GM18498 (cell line): ENCODE data around the gene STK17A.
"Not testable (repeated sequence)": the region's sequence is repeated elsewhere in the genome, so short reads cannot be mapped to it uniquely, and the experiment has no call there.

Experiments
- ATAC-seq: cut with Tn5 transposase; IDR thresholded peaks from one replicate; pipeline ENCODE4 v1.9.1; 2021; ENCODE audit warnings: mild to moderate bottlenecking, moderate library complexity; ENCODE audit not compliant: unreplicated experiment

STK17A gene

DNA sequence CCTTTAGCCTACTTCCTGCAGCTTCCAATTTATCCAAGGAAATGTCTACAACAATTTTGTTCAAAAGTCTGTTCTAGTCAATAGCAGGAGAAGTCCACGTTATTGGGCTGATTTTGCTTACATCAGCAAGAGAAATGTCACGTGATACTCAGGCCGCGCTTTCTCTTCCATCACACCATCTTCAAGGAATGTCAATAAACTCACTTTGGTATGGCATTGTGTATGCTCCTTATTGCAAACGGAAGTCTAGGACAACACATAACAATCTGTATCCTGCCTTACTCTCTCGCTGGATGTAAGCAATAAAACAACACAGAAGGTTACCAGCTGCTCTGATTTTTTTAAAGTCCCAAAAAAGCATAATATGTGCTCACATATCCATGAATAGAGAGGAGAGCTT lies 17.1 kb upstream of the STK17A start:
- ATAC-seq: no peak

DNA sequence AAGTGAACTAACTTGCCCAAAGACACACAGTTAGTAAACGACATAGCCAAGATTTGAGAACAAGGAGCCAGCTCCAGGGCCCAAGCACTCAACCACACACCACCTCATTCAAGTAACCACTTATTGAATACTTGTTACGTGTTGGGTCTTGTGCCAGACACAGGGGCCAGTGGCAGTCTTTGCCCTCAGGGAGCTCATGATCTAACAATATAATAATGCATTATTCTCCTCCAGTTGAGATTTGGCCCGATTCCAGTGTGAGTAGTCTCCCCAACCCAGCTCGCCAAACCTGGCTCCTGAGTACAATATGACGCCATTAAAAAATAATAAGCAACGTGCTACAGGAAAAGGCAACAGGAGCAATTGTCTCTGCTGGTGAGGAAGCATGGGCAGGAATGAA lies 14.4 kb upstream of the STK17A start:
- no peak for ATAC-seq

DNA sequence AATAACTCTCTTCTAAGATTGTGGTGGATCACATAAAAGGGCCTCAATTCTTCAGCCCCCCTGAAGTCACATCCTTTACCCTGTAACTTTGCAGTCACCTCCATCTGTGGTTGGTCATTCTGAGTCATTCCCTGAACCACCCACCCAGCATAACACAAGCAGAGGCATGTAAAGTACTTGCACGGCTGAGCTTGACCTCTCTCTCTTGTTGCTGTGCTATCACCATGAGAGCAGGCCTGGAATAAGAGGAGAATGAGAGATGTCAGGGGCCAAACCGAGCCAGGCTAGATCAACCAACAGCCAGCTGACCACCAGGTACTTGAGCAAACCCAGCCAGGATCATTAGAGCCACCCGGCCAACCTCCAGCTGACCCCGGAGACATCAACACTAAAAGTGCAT lies 13.5 kb upstream of the STK17A start:
- peak; percentile 68 for ATAC-seq

DNA sequence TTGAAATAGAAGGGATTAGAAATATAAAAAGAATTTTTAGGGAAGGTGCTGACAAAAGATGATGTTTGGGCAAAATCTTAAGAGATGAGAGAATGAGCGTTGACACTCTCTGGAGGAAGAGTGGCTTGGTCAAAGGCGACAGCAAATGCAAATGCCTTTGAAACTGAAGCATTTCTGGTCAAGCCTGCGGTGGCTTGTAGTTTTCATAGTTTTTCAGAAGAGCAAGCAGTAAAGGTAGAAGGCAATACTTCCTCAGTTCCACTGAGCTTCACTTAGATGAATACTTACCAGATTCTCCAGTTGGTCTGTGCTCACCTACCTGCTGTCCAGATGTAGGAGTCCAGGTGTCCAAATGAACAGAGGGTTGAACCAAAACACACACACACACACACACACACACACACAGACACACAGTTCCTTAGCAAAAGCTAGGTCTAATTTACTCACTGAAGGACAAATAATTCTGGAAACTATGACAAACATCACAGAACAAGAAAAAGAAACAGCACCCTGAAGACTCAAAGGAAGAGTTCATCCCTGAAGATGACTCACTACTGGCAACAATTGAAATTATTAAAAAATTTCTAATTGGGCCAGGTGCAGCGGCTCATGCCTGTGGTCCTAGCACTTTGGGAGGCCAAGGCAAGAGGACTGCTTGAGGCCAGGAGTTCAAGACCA lies 12.1 kb upstream of the STK17A start:
- peak; percentile 82 for ATAC-seq

DNA sequence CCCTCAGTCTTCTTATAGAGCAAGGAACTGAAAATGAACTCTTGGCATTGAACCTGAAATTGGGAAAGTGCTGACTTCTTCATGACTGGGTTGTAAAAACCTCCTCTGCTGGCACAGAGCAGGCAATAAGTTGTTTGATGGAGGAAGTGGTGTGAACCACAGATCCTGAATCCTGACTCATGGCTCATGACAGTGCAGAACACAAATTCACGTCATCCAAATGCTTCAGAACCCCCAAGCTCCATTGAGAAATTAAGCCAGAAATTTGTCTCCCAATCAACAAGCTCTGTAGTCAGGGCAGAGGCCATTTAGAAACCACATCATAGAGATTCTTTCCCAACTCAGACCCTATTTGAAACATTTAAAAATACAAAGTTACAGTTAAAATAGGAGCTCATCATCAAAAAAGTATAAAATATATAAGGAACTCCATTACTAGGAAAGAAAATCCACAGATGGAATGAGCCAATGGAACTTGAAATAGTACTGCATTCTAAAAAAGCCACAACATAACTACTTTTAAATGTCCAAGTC lies 10.3 kb upstream of the STK17A start:
- ATAC-seq: peak; percentile 37

DNA sequence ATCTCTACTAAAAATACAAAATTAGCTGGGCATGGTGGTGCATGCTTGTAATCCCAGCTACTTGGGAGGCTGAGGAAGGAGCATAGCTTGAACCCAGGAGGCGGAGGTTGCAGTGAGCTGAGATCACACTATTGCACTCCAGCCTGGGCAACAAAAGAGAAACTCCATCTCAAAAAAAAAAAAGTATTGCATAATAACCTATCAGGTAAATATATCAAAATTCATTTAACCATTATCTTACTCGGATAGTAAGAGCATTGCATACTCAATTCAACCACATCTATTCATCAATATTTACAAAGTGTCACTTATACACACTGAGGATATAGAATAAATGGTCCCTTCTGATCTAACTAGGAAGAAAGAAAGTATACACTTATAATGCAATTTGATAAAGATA lies 9.1 kb upstream of the STK17A start:
- ATAC-seq: not testable (repeated sequence)

DNA sequence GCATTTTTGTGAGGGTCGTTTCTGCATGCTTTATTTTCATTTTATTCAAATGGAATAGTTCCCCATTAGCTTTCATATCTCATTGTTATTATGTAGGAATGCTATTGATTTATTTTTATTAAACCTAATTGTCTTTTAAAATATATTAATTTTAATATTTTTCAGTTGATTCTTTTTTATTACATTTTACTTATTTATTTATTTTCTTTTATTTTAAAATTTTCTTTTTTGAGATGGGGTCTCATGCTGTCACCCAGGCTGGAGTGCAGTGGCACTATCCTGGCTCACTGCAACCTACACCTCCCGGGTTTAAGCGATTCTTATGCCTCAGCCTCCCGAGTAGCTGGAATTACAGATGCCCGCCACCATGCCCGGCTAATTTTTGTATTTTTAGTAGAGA lies 7.4 kb upstream of the STK17A start:
- ATAC-seq: no peak

DNA sequence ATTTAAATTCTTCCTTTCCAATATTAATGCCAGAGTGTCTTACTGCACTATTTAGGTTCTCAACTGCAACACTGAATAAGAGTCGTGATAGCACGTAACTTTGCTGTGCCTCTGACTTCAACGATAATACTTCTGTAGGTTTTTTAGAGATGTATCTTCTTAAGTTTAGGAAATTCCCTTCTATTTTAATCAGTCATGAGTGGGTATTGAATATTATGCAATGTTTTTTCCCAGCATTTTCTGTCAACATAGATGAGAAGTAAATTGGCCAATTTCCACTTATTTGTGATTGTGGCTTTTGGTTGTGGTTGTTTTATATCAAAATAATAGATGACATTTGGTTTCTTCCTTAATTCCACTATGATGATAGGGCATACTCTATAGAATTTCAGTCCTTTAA lies 6.7 kb upstream of the STK17A start:
- ATAC-seq: no peak

DNA sequence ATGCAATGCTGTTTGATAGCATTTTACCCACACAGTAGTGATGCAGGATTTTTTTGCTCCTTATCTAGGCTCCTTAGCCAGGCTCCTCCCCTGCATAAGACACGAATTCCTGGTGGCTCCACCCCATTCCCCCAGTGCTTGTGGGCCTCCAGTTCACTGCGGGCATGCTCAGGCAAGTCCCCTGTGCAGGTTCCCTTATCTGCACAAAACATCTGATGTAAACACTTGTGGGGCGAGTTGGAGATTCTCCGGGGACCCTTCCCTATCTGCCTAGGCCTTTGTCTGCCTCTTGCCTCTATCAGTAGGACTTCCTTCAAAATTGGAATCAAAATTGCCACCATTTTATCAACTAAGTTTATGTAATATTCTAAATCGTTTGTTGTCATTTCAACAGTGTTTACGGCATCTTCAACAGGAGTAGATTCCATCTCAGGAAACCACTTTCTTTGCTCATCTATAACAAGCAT lies 5.4 kb upstream of the STK17A start:
- ATAC-seq: no peak

DNA sequence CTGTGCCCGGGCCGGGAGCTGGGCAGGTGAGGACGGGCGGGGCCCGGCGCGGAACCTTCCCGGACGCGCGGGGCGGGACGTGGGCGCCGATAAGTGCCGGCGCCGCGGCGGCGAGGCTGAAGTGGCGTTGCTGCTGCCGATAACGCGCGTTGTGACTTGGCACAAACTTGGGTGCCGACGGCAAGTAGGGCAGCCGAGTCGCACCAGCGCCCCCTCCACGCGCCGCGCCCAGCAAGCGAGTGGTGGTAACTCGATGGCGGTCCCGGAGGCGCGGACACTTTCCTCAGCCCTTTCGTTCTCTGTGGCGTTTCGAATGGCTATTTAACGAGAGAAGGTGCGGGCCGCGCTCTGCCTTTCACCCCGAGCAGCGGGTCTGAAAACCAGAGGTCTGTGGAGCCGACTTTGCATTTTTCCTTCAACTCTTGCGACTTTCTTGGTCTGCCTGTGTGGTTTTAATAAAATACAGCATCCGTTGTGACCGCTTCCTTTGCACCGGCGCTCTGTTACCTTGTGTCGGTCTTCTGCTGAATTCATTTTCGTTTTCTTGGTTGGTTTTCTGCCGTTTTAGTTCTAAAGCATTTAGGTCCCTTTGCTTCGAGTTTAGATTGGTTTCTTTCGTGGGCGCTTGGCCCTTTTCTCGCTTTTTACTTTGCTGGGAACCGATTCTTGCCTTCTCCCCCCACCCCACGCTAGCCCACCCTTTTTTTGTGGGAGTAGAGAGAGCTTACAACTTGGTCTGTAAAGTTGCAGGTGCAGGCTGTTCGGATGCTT lies 701 bp downstream of the STK17A start:
- ATAC-seq: peak; percentile 24

DNA sequence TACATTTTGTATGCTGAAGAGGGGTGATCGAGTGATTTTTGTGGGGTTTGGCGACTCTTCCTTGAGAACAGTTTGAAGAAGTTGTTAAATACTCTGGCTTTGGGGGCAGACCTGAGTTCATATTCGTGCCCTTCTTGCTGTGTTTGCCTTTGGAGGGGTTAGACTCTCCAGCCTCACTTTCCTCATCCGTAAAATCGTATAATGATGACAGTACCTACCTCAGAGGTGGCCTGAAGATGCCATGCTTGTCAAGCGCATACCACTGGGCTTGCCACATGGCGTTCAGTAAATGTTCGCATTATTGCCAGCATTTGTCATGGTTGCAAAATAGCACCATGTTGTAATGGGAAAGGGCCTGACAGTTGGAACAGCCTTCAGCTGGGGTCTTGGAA lies 1.3 kb downstream of the STK17A start:
- no peak for ATAC-seq

DNA sequence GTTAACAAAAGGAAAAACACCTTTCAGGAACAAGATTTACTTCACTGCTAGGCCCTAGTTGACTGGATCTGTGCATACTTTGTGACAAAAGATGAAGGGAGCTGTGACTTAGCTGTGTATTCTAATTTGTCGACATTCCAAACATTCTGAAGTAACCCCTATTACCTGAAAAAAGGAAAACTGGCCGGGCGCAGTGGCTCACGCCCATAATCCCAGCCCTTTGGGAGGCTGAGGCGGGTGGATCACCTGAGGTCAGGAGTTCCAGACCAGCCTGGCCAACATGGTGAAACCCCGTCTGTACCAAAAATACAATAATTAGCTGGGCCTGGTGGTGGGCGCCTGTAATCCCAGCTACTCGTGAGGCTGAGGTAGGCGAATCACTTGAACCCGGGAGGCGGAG lies 1.8 kb downstream of the STK17A start:
- not testable (repeated sequence) for ATAC-seq

DNA sequence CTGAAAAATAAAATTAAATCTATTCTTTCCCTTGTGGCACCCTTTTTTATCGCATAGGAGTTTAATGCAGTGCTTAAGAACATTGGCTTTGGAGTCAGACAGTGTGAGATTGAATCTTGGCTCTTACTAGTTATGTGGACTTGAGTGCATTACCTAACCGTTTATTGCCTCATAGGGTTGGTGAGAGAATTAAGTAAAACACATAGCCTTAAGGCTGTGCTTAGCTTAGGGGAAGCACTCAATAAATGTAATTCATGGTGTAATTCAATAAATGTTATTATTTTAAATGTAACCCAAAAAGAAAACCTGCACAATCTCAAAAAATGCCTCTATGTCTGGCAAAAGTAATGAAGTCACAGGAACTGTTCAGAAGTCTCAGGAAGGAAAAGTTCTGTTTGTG lies 2.7 kb downstream of the STK17A start:
- ATAC-seq: no peak

DNA sequence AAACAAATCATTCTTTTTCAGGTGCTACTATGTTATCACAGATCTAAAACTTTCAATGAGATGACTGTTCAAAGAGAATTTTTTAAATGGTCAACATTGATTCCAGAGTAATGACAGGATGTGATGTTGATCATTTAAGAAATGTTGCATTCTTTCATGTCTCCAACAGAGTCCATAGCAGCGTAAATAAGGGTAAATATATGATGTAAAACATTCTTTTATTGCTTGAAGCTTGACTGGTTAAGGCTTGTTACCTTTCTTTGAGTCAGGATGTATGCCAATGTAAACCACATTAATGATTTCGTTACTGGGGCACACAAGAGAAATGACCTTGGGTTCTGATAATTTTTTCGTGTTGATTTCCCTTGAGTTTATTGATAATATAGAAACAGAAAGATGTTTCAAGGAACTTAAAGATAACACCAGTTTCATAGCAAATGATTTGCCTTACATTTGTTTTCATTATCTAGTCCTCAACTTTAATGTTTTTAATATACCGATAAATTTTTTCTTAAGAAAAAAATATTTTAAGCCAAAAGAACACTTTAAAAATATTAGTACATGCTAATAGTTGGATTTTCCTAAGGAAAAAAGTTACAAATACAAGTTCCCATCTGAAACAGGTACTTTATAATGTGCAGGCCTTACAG lies 3.5 kb downstream of the STK17A start:
- no peak for ATAC-seq

DNA sequence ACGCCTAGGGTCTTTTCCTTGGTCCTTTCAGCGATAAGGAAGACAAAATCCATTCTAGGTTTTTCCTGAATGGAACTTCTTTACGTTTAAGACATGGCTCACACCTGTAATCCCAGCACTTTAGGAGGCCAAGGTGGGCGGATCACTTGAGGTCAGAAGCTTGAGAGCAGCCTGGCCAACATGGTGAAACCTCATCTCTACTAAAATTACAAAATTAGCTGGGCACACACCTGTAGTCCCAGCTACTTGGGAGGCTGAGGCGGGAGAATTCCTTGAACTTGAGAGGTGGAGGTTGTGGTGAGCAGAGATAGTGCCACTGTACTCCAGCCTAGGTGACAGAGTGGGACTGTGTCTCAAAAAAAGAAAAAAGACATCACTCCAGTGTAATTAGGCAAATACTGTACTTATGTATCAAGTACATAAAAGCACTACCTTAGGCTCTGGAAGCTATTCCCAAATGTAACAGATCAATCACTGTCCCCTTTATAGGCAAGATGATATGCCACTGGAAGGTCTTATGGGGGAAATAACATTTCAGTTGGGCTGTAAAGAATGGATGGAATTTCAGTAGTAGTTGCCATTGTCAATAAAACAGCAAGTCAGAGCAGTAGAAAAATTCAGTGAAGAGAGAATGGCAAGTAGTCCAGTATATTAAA lies 5.7 kb downstream of the STK17A start:
- ATAC-seq: no peak

DNA sequence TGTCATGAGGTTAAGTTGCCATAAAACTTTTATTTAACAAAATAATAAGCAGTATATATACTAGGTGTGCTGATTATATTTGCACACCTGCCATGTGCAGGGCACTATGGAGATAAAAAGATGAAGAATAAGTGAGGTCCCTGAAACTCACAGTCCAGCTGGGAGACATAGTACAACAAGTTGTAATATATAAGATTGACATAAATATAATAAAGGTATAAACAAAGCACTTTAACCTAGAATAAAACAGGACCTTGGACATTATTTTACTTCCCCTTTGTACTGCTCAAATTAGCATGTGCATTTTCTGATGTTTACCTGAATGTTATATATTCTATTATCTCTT lies 6.2 kb downstream of the STK17A start:
- no peak for ATAC-seq

DNA sequence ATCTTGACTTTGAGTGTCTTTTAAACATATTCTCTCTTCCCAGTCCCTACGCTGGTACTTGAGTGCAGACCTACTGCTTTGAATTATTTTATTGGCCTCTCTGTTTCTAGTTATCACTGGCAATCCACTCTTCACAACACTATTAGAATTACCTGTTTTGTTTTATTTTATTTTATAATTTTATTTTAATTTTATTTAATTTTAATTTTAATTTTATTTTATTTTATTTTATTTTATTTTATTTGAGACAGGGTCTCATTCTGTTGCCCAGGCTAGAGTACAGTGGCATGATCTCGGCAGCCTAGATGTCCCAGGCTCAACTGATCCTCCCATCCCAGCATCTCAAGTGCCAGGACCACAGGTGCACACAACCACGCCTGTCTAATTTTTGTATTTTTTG lies 6.8 kb downstream of the STK17A start:
- no peak for ATAC-seq

DNA sequence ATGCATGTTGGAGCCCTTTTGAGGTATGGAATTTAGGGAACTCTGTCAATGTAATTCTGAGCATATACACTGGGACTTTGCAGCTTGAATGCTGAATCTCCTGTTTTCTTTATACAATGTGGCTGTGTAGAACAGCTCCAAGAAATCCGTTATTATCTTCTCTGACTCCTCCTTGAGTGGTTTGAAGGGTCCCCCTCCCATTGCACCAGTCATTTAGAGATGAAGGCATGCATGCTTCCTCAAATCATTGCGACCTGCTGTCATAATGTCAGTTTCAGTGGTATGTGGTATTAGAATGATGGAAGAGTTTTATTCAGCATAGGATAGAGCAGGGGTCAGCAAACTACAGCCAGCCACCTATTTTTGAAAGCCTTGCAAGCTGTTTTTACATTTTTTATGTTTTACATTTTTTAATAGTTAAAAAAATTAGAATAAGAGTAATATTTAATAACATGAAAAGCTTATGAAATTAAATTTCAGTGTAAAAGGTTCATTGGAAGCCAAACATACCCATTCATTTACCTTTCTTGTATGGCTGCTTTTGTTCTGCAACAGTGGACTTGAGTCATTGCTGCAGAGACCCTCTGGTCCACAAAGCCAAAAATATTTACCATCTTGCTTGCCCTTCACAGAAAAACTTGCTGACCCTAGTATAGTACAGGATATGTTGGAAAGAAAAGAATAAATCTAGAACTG lies 8.1 kb downstream of the STK17A start:
- ATAC-seq: peak; percentile 79

DNA sequence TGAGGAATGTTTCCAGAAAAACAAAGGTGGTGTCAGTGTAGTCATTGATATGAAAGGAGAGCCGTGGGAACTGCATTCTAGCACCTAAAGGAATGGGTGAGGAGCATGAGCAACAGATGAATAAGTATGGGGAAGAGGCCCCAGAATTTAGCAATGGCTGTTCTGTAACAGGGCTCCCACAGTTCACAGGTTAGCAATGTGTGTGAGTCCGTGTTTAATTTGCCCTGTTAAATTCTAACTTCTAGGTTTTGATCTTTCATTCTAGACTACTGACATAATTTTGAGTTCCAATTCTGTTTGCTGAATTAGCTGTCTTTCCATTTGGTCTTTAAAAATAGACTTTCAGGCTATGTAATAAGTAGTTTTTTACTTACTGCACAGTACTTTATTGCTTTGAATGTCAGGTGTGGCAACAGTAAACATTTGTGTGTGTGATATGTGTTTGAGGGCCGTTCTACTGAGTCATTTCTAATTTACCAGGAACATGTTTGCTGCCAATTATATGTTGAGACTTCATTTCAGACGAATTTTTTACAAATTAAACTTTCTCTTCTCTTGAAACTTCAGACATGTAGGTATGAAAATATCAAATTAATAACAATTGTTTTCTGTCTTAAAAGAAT lies 8.8 kb downstream of the STK17A start:
- no peak for ATAC-seq

DNA sequence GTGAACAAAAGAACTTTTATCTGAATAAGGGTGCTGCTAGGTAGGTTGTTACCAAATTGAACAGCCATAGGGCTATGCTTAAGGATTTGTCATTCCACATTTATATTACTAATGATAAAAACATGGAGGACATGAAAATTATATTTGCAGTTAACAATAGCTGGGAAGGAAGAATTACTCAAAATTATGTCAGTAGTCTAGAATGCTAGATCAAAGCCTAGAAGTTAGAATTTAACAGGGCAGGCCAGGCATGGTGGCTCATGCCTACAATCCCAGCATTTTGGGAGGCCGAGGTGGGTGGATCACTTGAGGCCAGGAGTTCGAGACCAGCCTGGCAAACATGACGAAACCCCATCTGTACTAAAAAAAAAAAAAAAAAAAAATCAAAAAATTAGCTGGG lies 9.4 kb downstream of the STK17A start:
- no peak for ATAC-seq
